HCT116 (cell line): Measurements from ENCODE around the gene MAPKBP1.

Experiments used
- EZH2 ChIP-seq: fragments of 200-600 bp; sonication (generic); IDR thresholded peaks from 2 replicates; pipeline ENCODE4 v1.6.1; 2017; ENCODE audit warnings: antibody characterized with exemption, mixed run types
- EZH2phosphoT487 ChIP-seq: fragments of 200-600 bp; IDR thresholded peaks from 2 replicates; pipeline ENCODE4 v1.6.1; 2018; ENCODE audit warnings: antibody characterized with exemption, borderline replicate concordance
- SRF ChIP-seq: IDR thresholded peaks from 2 replicates; pipeline ENCODE4 v1.6.1; 2012; ENCODE audit warnings: low read depth
- TF ChIP-seq, protein P1 (sequence below): IDR thresholded peaks from 2 replicates; pipeline ENCODE4 v1.6.1; 2012
- TF ChIP-seq, protein P2 (sequence below), 3 experiments: fragments of 200-600 bp in 1 of 3; sonication (generic) in 1 of 3; IDR thresholded peaks in 2 of 3; conservative IDR thresholded peaks in 1 of 3; 2 replicates each; pipeline ENCODE4 v1.5.1; 2012 to 2017; ENCODE audit warnings: low read depth in 2 of 3, low read length in 2 of 3, antibody characterized with exemption in 1 of 3, borderline replicate concordance in 1 of 3, control low read depth in 1 of 3, mild to moderate bottlenecking in 1 of 3, mixed read lengths in 1 of 3, mixed run types in 1 of 3, moderate library complexity in 1 of 3; ENCODE audit not compliant: insufficient read depth in 1 of 3
- TF ChIP-seq, protein P3 (sequence below): IDR thresholded peaks from 2 replicates; pipeline ENCODE4 v1.6.1; 2011; ENCODE audit warnings: mild to moderate bottlenecking, low read length, moderate library complexity; ENCODE audit not compliant: insufficient replicate concordance; ENCODE audit errors: extremely low read depth

DNA sequence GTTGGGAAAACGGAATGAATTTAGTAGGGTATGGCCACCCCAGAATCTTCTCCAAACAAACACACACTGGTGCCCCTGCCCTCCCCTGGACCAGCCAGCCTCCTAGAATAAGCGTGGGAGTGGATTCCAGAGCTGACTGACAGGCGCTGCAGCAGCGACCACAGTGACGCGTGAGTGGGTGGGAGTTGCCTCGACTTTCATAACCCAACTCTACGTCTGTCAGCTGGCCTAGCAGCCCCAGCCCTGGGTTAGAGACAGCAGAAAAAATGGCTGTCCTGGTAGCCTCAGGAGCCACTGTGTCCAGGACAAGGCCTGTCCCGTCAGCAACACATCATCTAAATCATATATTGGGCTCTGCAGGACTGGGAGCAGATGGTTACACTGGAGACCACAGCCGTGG lies 74.3 kb downstream of the MAPKBP1 start:
- TF ChIP-seq EZH2 (no peak), SRF (no peak), EZH2phosphoT487 (no peak)
- TF ChIP-seq, protein P1, sequence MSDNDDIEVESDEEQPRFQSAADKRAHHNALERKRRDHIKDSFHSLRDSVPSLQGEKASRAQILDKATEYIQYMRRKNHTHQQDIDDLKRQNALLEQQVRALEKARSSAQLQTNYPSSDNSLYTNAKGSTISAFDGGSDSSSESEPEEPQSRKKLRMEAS: no peak
- TF ChIP-seq, protein P2, sequence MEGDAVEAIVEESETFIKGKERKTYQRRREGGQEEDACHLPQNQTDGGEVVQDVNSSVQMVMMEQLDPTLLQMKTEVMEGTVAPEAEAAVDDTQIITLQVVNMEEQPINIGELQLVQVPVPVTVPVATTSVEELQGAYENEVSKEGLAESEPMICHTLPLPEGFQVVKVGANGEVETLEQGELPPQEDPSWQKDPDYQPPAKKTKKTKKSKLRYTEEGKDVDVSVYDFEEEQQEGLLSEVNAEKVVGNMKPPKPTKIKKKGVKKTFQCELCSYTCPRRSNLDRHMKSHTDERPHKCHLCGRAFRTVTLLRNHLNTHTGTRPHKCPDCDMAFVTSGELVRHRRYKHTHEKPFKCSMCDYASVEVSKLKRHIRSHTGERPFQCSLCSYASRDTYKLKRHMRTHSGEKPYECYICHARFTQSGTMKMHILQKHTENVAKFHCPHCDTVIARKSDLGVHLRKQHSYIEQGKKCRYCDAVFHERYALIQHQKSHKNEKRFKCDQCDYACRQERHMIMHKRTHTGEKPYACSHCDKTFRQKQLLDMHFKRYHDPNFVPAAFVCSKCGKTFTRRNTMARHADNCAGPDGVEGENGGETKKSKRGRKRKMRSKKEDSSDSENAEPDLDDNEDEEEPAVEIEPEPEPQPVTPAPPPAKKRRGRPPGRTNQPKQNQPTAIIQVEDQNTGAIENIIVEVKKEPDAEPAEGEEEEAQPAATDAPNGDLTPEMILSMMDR (IDR thresholded peaks at IDR 0.05 in 2 of 3, conservative IDR thresholded peaks at IDR 0.05 in 1 of 3; ENCODE audit: borderline replicate concordance in 1 of 3, insufficient read depth in 1 of 3, low read depth in 2 of 3, low read length in 2 of 3): no peak
- TF ChIP-seq, protein P3, sequence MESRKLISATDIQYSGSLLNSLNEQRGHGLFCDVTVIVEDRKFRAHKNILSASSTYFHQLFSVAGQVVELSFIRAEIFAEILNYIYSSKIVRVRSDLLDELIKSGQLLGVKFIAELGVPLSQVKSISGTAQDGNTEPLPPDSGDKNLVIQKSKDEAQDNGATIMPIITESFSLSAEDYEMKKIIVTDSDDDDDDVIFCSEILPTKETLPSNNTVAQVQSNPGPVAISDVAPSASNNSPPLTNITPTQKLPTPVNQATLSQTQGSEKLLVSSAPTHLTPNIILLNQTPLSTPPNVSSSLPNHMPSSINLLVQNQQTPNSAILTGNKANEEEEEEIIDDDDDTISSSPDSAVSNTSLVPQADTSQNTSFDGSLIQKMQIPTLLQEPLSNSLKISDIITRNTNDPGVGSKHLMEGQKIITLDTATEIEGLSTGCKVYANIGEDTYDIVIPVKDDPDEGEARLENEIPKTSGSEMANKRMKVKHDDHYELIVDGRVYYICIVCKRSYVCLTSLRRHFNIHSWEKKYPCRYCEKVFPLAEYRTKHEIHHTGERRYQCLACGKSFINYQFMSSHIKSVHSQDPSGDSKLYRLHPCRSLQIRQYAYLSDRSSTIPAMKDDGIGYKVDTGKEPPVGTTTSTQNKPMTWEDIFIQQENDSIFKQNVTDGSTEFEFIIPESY: no peak
